ENCODE results near the gene SLC4A1. TPM values are rescaled to one million over a fixed set of nuclear protein-coding genes. Genes with fewer than 3 reads are reported as not detected.
A peak's percentile ranks its signal among the peaks of the same experiment; 100 is the strongest.

The SLC4A1 gene
- total RNA-seq, 1 experiment from 2014 or later, result not detected

DNA sequence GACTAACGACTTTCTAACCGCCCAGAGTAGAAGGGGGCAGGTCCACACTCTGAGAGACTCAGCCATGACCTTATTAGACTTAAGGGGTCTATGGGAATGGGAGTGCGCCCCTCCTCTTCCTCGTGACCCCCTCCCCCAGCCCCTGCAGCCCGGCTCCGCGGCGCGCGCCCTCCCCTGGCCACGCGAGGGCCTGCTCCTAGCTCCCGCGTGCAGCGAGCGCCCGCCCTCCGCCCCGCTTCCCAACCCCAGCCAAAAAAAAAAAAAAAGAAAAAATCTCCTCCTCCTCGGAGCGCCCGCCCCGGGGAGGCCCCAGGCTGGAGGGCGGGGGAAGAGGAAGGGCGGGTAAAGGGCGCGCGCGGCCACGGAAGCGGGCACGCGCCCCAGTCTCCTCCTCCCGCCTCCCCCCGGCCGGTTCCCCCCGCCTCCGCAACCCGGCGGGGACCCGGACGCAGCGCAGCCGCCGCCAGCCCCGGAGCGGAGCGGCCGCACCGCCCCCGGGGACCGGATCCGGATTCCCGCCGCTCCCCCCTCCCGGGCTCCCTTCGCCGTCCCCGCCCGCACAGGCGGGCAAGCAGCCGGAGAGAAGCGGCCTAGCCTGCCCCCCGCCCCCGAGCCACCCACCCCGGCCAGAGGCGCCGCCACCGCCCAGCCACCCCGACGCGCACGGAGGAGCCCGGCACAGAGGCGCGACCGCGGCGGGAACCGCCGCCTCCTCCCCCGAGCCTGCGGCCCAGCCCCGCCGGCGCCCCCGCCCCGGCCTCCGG is 49.4 kb downstream of the SLC4A1 start (continued):
- TF ChIP-seq, protein P1, sequence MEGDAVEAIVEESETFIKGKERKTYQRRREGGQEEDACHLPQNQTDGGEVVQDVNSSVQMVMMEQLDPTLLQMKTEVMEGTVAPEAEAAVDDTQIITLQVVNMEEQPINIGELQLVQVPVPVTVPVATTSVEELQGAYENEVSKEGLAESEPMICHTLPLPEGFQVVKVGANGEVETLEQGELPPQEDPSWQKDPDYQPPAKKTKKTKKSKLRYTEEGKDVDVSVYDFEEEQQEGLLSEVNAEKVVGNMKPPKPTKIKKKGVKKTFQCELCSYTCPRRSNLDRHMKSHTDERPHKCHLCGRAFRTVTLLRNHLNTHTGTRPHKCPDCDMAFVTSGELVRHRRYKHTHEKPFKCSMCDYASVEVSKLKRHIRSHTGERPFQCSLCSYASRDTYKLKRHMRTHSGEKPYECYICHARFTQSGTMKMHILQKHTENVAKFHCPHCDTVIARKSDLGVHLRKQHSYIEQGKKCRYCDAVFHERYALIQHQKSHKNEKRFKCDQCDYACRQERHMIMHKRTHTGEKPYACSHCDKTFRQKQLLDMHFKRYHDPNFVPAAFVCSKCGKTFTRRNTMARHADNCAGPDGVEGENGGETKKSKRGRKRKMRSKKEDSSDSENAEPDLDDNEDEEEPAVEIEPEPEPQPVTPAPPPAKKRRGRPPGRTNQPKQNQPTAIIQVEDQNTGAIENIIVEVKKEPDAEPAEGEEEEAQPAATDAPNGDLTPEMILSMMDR (IDR thresholded peaks at IDR 0.05), result peak; percentile 26; the same call in 1 of the 2 replicates
- TF ChIP-seq ESRRA (CRISPR knock-in tag; IDR thresholded peaks at IDR 0.05; ENCODE audit: borderline replicate concordance) (no peak), NFYB (CRISPR knock-in tag; conservative IDR thresholded peaks at IDR 0.05; ENCODE audit: low read depth) (no peak), ZNF416 (CRISPR knock-in tag; IDR thresholded peaks at IDR 0.05) (no peak), GABPB1 (CRISPR knock-in tag; IDR thresholded peaks at IDR 0.05) (no peak), NR3C1 (CRISPR knock-in tag; conservative IDR thresholded peaks at IDR 0.05; ENCODE audit: low read depth) (no peak), ETV6 (CRISPR knock-in tag; IDR thresholded peaks at IDR 0.05) (no peak)
- TF ChIP-seq, protein P2, sequence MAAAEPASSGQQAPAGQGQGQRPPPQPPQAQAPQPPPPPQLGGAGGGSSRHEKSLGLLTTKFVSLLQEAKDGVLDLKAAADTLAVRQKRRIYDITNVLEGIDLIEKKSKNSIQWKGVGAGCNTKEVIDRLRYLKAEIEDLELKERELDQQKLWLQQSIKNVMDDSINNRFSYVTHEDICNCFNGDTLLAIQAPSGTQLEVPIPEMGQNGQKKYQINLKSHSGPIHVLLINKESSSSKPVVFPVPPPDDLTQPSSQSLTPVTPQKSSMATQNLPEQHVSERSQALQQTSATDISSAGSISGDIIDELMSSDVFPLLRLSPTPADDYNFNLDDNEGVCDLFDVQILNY (CRISPR knock-in tag; IDR thresholded peaks at IDR 0.05), result 0 out of 2 replicates have a peak, but pooled peaks have one; percentile 42
- TF ChIP-seq, protein P3, sequence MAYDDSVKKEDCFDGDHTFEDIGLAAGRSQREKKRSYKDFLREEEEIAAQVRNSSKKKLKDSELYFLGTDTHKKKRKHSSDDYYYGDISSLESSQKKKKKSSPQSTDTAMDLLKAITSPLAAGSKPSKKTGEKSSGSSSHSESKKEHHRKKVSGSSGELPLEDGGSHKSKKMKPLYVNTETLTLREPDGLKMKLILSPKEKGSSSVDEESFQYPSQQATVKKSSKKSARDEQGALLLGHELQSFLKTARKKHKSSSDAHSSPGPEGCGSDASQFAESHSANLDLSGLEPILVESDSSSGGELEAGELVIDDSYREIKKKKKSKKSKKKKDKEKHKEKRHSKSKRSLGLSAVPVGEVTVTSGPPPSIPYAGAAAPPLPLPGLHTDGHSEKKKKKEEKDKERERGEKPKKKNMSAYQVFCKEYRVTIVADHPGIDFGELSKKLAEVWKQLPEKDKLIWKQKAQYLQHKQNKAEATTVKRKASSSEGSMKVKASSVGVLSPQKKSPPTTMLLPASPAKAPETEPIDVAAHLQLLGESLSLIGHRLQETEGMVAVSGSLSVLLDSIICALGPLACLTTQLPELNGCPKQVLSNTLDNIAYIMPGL (CRISPR knock-in tag; IDR thresholded peaks at IDR 0.05), result 0 out of 2 replicates have a peak, but pooled peaks have one; percentile 62

DNA sequence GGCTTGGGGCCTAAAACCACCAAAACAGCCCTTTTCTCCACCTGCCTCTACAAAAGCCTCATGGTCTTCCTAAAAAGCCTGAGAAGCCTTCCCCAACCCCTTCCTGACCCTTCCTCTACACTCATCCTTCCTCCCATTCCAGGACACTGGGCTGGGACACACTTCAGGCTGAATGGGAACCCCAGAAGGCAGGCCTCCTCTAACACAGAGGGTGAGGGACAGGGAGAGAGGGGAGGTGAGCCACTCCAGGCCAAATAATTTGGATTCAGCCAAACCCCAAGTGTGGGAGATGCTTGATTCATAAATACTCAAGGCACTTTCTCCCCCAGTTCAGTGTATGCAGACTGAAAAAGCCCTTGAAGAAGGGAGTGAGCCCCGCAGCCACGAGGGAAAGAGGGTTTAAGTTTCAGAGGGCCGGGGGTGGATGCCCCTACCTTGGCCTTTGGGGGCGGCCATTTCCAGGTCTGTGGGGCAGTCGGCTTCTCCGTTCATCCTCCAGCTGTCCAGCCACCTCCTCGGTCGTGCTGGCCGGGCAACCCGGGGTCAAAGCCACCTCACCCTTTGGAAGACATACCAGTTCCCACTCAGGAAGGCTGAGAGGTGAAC is 50.1 kb downstream of the SLC4A1 start:
- CTCF ChIA-PET, result interaction anchor here (0.6 to 4.7 kb wide), 24 partner anchors 8 to 385 kb away, joined by 3 to 73 read pairs (median 4); partner anchors contain the start of genes ATXN7L3, GRN, RUNDC3A and SLC25A39

More for the DNA sequence above, 50.1 kb downstream of the SLC4A1 start:
- Mint-ChIP-seq H3K36me3 (peaks cover 40% of the 10 kb centered on the region), H3K4me3 (peak overlapping the region; percentile 82), H3K4me1 (peaks cover 19% of the 10 kb centered on the region), H3K27me3 (ENCODE audit: low read depth) (no peaks in the 10 kb centered on the region), H3K9me3 (no peaks in the 10 kb centered on the region), H3K27ac (peak overlapping the region; percentile 91)
- DNase-seq (ENCODE audit: low spot score) (no peak), ATAC-seq (no peak)
- TF ChIP-seq, protein P4, sequence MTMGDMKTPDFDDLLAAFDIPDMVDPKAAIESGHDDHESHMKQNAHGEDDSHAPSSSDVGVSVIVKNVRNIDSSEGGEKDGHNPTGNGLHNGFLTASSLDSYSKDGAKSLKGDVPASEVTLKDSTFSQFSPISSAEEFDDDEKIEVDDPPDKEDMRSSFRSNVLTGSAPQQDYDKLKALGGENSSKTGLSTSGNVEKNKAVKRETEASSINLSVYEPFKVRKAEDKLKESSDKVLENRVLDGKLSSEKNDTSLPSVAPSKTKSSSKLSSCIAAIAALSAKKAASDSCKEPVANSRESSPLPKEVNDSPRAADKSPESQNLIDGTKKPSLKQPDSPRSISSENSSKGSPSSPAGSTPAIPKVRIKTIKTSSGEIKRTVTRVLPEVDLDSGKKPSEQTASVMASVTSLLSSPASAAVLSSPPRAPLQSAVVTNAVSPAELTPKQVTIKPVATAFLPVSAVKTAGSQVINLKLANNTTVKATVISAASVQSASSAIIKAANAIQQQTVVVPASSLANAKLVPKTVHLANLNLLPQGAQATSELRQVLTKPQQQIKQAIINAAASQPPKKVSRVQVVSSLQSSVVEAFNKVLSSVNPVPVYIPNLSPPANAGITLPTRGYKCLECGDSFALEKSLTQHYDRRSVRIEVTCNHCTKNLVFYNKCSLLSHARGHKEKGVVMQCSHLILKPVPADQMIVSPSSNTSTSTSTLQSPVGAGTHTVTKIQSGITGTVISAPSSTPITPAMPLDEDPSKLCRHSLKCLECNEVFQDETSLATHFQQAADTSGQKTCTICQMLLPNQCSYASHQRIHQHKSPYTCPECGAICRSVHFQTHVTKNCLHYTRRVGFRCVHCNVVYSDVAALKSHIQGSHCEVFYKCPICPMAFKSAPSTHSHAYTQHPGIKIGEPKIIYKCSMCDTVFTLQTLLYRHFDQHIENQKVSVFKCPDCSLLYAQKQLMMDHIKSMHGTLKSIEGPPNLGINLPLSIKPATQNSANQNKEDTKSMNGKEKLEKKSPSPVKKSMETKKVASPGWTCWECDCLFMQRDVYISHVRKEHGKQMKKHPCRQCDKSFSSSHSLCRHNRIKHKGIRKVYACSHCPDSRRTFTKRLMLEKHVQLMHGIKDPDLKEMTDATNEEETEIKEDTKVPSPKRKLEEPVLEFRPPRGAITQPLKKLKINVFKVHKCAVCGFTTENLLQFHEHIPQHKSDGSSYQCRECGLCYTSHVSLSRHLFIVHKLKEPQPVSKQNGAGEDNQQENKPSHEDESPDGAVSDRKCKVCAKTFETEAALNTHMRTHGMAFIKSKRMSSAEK (CRISPR knock-in tag; IDR thresholded peaks at IDR 0.05; ENCODE audit: borderline replicate concordance), result no peak
- TF ChIP-seq, protein P5, sequence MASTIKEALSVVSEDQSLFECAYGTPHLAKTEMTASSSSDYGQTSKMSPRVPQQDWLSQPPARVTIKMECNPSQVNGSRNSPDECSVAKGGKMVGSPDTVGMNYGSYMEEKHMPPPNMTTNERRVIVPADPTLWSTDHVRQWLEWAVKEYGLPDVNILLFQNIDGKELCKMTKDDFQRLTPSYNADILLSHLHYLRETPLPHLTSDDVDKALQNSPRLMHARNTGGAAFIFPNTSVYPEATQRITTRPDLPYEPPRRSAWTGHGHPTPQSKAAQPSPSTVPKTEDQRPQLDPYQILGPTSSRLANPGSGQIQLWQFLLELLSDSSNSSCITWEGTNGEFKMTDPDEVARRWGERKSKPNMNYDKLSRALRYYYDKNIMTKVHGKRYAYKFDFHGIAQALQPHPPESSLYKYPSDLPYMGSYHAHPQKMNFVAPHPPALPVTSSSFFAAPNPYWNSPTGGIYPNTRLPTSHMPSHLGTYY (CRISPR knock-in tag; IDR thresholded peaks at IDR 0.05), result no peak
- TF ChIP-seq, protein P3 (CRISPR knock-in tag; IDR thresholded peaks at IDR 0.05), result no peak
- TF ChIP-seq, protein P6, sequence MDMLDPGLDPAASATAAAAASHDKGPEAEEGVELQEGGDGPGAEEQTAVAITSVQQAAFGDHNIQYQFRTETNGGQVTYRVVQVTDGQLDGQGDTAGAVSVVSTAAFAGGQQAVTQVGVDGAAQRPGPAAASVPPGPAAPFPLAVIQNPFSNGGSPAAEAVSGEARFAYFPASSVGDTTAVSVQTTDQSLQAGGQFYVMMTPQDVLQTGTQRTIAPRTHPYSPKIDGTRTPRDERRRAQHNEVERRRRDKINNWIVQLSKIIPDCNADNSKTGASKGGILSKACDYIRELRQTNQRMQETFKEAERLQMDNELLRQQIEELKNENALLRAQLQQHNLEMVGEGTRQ (CRISPR knock-in tag; IDR thresholded peaks at IDR 0.05), result no peak
- no peak for TF ChIP-seq IRF2 (CRISPR knock-in tag; IDR thresholded peaks at IDR 0.05; ENCODE audit: borderline replicate concordance, low read depth)
- no peak for TF ChIP-seq EMX1 (CRISPR knock-in tag; IDR thresholded peaks at IDR 0.05)
- TF ChIP-seq, protein P7, sequence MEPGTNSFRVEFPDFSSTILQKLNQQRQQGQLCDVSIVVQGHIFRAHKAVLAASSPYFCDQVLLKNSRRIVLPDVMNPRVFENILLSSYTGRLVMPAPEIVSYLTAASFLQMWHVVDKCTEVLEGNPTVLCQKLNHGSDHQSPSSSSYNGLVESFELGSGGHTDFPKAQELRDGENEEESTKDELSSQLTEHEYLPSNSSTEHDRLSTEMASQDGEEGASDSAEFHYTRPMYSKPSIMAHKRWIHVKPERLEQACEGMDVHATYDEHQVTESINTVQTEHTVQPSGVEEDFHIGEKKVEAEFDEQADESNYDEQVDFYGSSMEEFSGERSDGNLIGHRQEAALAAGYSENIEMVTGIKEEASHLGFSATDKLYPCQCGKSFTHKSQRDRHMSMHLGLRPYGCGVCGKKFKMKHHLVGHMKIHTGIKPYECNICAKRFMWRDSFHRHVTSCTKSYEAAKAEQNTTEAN (CRISPR knock-in tag; IDR thresholded peaks at IDR 0.05), result no peak
- no peak for TF ChIP-seq MYBL2 (CRISPR knock-in tag; IDR thresholded peaks at IDR 0.05)
- TF ChIP-seq NFYB (CRISPR knock-in tag; conservative IDR thresholded peaks at IDR 0.05; ENCODE audit: low read depth), result no peak
- no peak for TF ChIP-seq FOXJ3 (CRISPR knock-in tag; IDR thresholded peaks at IDR 0.05; ENCODE audit: borderline replicate concordance)
- TF ChIP-seq ATF1 (CRISPR knock-in tag; IDR thresholded peaks at IDR 0.05), result no peak
- POLR2A ChIA-PET, result interaction anchor here (0.5 to 1.7 kb wide), 7 partner anchors 12 to 137 kb away, joined by 3 to 9 read pairs (median 3); no protein-coding TSS in a partner anchor
